ENCODE measurements around the gene NCOA3.
"Not testable (repeated sequence)": the region's sequence is repeated elsewhere in the genome, so short reads cannot be mapped to it uniquely, and the experiment has no call there.

NCOA3 gene

DNA sequence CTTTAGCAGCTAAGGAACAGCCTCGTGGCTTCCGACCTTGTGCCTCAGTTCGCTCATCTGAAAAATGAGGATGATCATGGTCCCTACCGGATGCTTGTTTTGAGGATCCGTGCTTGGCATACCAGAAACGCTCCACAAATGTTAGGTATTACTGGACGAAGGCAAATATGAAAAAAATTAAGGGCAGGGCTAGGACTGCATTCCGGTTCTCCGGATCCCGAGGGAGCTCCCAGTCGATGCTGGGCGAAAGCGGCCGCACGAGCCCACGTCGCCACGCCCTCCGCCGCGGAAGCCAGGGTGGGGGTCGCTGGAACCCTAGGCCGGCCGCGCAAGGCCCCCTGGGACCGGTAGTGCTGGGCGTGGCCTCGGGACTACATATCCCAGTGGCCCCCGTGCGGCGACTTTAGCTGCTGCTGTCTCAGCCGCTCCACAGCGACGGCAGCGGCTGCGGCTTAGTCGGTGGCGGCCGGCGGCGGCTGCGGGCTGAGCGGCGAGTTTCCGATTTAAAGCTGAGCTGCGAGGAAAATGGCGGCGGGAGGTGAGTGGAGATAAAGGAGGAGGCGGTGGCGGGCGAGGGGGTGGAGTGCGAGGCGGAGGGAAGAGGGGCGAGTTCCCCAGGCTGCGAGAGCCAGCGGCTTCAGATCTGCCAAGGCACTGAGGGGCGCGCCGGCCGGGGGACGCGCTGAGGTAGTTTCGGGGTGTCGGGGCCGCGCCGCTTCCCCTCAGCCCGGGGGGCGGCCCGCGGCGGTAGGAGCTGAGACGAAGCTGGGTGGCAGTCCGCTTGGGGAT lies at the start of gene NCOA3:
TSS of gene NCOA3 (plus strand) at position 406 of the 789 bp plus-strand sequence. CDS start 120,361 bp downstream, outside the sequence.
- Histone ChIP-seq H3K4me3 (ENCODE audit: low read length) (peak within 1 kb of the TSS; percentile 84), H3K36me3 (ENCODE audit: insufficient read depth, low read depth, low read length) (no peaks in the 10 kb centered on the region), H3K4me1 (ENCODE audit: insufficient read depth, low read length) (peaks cover 21% of the 10 kb centered on the region; the same call in 1 of the 2 replicates), H3K27ac (ENCODE audit: low read length) (peak within 1 kb of the TSS; percentile 48), H3K9me3 (ENCODE audit: insufficient read depth, low read depth, low read length) (no peaks in the 10 kb centered on the region), H3K9ac (ENCODE audit: low read depth, low read length) (peak within 1 kb of the TSS; percentile 91), H3K27me3 (ENCODE audit: insufficient read depth, low read length) (no peaks in the 10 kb centered on the region)

- no peaks in the 10 kb centered on the region for H3K4me1 ChIP-seq (ENCODE audit: insufficient read depth, low read length)
- no peak overlapping the region for H3K9ac ChIP-seq (ENCODE audit: low read depth, low read length)
- H3K36me3 ChIP-seq (ENCODE audit: insufficient read depth, low read depth, low read length), result no peaks in the 10 kb centered on the region
- no peaks in the 10 kb centered on the region for H3K9me3 ChIP-seq (ENCODE audit: insufficient read depth, low read depth, low read length)
- H3K4me3 ChIP-seq (ENCODE audit: low read length), result no peak overlapping the region
- no peaks in the 10 kb centered on the region for H3K27me3 ChIP-seq (ENCODE audit: insufficient read depth, low read length)
- H3K27ac ChIP-seq (ENCODE audit: low read length), result no peak overlapping the region
Measured at GRCh38 chr20:47452736-47453161, 48.9 kb upstream of the NCOA3 start.

- Histone ChIP-seq H3K9ac (ENCODE audit: low read depth, low read length) (no peak overlapping the region), H3K27me3 (ENCODE audit: insufficient read depth, low read length) (no peaks in the 10 kb centered on the region), H3K4me1 (ENCODE audit: insufficient read depth, low read length) (no peaks in the 10 kb centered on the region), H3K9me3 (ENCODE audit: insufficient read depth, low read depth, low read length) (no peaks in the 10 kb centered on the region), H3K36me3 (ENCODE audit: insufficient read depth, low read depth, low read length) (no peaks in the 10 kb centered on the region), H3K27ac (ENCODE audit: low read length) (no peak overlapping the region), H3K4me3 (ENCODE audit: low read length) (no peak overlapping the region)
Measured at GRCh38 chr20:47453167-47453782, 48.4 kb upstream of the NCOA3 start.

- Histone ChIP-seq H3K9me3 (ENCODE audit: insufficient read depth, low read depth, low read length) (no peaks in the 10 kb centered on the region), H3K27me3 (ENCODE audit: insufficient read depth, low read length) (no peaks in the 10 kb centered on the region), H3K4me3 (ENCODE audit: low read length) (no peak overlapping the region), H3K27ac (ENCODE audit: low read length) (no peak overlapping the region), H3K4me1 (ENCODE audit: insufficient read depth, low read length) (no peaks in the 10 kb centered on the region), H3K36me3 (ENCODE audit: insufficient read depth, low read depth, low read length) (no peaks in the 10 kb centered on the region), H3K9ac (ENCODE audit: low read depth, low read length) (no peak overlapping the region)
Measured at GRCh38 chr20:47454298-47455132, 47.2 kb upstream of the NCOA3 start.

- no peaks in the 10 kb centered on the region for H3K27me3 ChIP-seq (ENCODE audit: insufficient read depth, low read length)
- no peaks in the 10 kb centered on the region for H3K36me3 ChIP-seq (ENCODE audit: insufficient read depth, low read depth, low read length)
- no peak overlapping the region for H3K4me3 ChIP-seq (ENCODE audit: low read length)
- H3K27ac ChIP-seq (ENCODE audit: low read length), result no peak overlapping the region
- H3K9me3 ChIP-seq (ENCODE audit: insufficient read depth, low read depth, low read length), result no peaks in the 10 kb centered on the region
- H3K4me1 ChIP-seq (ENCODE audit: insufficient read depth, low read length), result no peaks in the 10 kb centered on the region
- no peak overlapping the region for H3K9ac ChIP-seq (ENCODE audit: low read depth, low read length)
Measured at GRCh38 chr20:47455133-47456040, 46.3 kb upstream of the NCOA3 start.

DNA sequence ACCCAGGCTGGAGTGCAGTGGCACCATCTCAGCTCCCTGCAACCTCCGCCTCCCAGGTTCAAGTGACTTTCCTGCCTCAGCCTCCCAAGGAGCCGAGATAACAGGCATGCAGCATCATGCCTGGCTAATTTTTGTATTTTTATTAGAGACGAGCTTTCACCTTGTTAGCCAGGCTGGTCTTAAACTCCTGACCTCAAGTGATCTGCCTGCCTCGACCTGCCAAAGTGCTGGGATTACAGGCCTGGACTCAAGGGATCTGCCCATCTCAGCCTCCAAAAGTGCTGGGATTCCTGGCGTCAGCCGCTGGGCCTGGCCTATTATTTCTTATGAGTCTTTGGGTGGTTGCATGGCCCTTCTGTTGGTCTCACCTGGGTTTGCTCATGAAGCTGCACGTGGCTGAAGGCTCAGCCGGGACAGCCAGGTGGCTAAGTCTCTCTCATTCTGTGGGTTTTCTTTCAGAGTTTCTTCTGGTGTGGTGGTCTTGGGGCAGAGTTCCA lies 45.6 kb upstream of the NCOA3 start:
- H3K4me3 ChIP-seq (ENCODE audit: low read length), result no peak overlapping the region
- no peaks in the 10 kb centered on the region for H3K27me3 ChIP-seq (ENCODE audit: insufficient read depth, low read length)
- H3K27ac ChIP-seq (ENCODE audit: low read length), result no peak overlapping the region
- H3K9ac ChIP-seq (ENCODE audit: low read depth, low read length), result no peak overlapping the region
- no peaks in the 10 kb centered on the region for H3K4me1 ChIP-seq (ENCODE audit: insufficient read depth, low read length)
- no peaks in the 10 kb centered on the region for H3K36me3 ChIP-seq (ENCODE audit: insufficient read depth, low read depth, low read length)
- H3K9me3 ChIP-seq (ENCODE audit: insufficient read depth, low read depth, low read length), result no peaks in the 10 kb centered on the region

DNA sequence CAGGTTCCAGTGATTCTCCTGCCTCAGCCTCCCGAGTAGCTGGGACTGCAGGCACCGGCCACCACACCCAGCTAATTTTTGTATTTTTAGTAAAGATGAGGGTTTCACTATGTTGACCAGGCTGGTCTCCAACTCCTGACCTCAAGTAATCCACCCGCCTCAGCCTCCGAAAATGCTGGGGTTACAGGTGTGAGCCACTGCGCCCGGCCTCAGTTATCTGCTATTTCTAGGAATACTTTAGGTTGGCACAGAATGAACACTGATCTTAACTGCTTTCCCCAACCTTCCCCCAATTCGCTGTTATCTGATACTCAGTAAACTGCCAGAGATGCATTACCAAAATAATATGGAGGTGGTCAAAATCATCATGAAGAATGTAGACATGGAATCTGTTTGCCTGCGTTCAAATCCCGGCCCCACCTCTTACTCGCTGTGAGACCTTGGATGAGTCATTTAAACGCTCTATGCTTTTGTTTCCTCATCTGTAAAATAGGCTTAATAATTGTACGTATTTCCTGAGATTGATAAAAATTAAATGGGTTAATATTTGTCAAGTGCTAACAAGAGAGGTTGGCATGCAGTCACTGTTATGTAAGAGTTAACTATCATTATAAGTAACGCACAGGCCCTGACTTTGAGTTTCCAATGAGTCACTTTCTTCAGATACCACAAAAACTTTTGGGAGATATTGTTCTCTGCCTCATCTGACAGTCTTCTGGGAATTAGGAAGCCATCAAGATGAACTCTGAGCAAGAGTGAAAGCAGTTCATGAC lies 44.5 kb upstream of the NCOA3 start:
- H3K9ac ChIP-seq (ENCODE audit: low read depth, low read length), result no peak overlapping the region

GRCh38 chr20:47458280-47459050 lies 43.2 kb upstream of the NCOA3 start:
- not testable (repeated sequence) for H3K27ac ChIP-seq (ENCODE audit: low read length); H3K4me3 ChIP-seq (ENCODE audit: low read length)

More for the DNA sequence above, 44.5 kb upstream of the NCOA3 start:
- H3K4me1 ChIP-seq (ENCODE audit: insufficient read depth, low read length), result no peaks in the 10 kb centered on the region
- H3K9me3 ChIP-seq (ENCODE audit: insufficient read depth, low read depth, low read length), result no peaks in the 10 kb centered on the region
- H3K27me3 ChIP-seq (ENCODE audit: insufficient read depth, low read length), result no peaks in the 10 kb centered on the region
- H3K4me3 ChIP-seq (ENCODE audit: low read length), result no peak overlapping the region
- no peaks in the 10 kb centered on the region for H3K36me3 ChIP-seq (ENCODE audit: insufficient read depth, low read depth, low read length)
- no peak overlapping the region for H3K27ac ChIP-seq (ENCODE audit: low read length)

GRCh38 chr20:47459344-47460073 lies 42.2 kb upstream of the NCOA3 start:
- Histone ChIP-seq H3K36me3 (ENCODE audit: insufficient read depth, low read depth, low read length) (no peaks in the 10 kb centered on the region), H3K27ac (ENCODE audit: low read length) (no peak overlapping the region), H3K9me3 (ENCODE audit: insufficient read depth, low read depth, low read length) (no peaks in the 10 kb centered on the region), H3K27me3 (ENCODE audit: insufficient read depth, low read length) (no peaks in the 10 kb centered on the region), H3K4me3 (ENCODE audit: low read length) (no peak overlapping the region), H3K4me1 (ENCODE audit: insufficient read depth, low read length) (no peaks in the 10 kb centered on the region), H3K9ac (ENCODE audit: low read depth, low read length) (no peak overlapping the region)

More at GRCh38 chr20:47458280-47459050, 43.2 kb upstream of the NCOA3 start:
- not testable (repeated sequence) for H3K9me3 ChIP-seq (ENCODE audit: insufficient read depth, low read depth, low read length); H3K9ac ChIP-seq (ENCODE audit: low read depth, low read length); H3K4me1 ChIP-seq (ENCODE audit: insufficient read depth, low read length); H3K36me3 ChIP-seq (ENCODE audit: insufficient read depth, low read depth, low read length); H3K27me3 ChIP-seq (ENCODE audit: insufficient read depth, low read length)
